ENCODE measurements around the gene HLX. TPM values are rescaled to one million over a fixed set of nuclear protein-coding genes. Genes with fewer than 3 reads are reported as not detected.

Gene HLX
- total and polyA plus RNA-seq, 2 of the 13 experiments (the other 11 are each of a cell fraction or from before 2014, with no cell fraction given): 0.30 to 0.35 TPM

DNA sequence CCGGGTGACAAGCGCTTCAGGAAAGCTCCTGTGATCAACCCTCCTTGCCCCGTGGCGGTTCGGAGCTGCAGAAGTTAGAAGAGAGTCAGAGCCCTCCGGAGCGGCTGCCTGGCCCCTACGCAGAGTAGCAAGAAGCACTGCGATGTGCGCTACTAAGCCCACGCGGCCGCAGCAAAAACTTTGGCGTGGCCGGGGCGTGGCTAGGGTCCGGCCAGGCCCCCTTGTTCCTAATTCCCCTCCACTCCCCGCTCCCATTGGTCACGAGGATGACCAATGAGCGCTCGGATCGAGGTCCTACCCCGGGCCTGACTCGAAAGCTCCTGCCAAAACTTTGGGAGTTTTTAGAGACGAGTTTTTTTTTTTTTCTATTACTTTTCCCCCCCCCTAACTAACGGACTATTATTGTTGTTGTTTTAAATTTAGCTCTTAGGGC is at the start of gene HLX (continued):
- TF ChIP-seq, protein P1, sequence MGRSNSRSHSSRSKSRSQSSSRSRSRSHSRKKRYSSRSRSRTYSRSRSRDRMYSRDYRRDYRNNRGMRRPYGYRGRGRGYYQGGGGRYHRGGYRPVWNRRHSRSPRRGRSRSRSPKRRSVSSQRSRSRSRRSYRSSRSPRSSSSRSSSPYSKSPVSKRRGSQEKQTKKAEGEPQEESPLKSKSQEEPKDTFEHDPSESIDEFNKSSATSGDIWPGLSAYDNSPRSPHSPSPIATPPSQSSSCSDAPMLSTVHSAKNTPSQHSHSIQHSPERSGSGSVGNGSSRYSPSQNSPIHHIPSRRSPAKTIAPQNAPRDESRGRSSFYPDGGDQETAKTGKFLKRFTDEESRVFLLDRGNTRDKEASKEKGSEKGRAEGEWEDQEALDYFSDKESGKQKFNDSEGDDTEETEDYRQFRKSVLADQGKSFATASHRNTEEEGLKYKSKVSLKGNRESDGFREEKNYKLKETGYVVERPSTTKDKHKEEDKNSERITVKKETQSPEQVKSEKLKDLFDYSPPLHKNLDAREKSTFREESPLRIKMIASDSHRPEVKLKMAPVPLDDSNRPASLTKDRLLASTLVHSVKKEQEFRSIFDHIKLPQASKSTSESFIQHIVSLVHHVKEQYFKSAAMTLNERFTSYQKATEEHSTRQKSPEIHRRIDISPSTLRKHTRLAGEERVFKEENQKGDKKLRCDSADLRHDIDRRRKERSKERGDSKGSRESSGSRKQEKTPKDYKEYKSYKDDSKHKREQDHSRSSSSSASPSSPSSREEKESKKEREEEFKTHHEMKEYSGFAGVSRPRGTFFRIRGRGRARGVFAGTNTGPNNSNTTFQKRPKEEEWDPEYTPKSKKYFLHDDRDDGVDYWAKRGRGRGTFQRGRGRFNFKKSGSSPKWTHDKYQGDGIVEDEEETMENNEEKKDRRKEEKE (IDR thresholded peaks at IDR 0.05): no peak
- TF ChIP-seq ZC3H4 (CRISPR knock-in tag; IDR thresholded peaks at IDR 0.05; ENCODE audit: borderline replicate concordance): no peak
- TF ChIP-seq, protein P2, sequence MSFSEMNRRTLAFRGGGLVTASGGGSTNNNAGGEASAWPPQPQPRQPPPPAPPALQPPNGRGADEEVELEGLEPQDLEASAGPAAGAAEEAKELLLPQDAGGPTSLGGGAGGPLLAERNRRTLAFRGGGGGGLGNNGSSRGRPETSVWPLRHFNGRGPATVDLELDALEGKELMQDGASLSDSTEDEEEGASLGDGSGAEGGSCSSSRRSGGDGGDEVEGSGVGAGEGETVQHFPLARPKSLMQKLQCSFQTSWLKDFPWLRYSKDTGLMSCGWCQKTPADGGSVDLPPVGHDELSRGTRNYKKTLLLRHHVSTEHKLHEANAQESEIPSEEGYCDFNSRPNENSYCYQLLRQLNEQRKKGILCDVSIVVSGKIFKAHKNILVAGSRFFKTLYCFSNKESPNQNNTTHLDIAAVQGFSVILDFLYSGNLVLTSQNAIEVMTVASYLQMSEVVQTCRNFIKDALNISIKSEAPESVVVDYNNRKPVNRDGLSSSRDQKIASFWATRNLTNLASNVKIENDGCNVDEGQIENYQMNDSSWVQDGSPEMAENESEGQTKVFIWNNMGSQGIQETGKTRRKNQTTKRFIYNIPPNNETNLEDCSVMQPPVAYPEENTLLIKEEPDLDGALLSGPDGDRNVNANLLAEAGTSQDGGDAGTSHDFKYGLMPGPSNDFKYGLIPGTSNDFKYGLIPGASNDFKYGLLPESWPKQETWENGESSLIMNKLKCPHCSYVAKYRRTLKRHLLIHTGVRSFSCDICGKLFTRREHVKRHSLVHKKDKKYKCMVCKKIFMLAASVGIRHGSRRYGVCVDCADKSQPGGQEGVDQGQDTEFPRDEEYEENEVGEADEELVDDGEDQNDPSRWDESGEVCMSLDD (CRISPR knock-in tag; IDR thresholded peaks at IDR 0.05; ENCODE audit: borderline replicate concordance): no peak
- no peak for TF ChIP-seq RXRA (CRISPR knock-in tag; IDR thresholded peaks at IDR 0.05)
- no peak for TF ChIP-seq ZMAT3 (CRISPR knock-in tag; conservative IDR thresholded peaks at IDR 0.05)
- TF ChIP-seq ZNF615 (CRISPR knock-in tag; IDR thresholded peaks at IDR 0.05; ENCODE audit: borderline replicate concordance): no peak
- no peak for TF ChIP-seq HMGA1 (CRISPR knock-in tag; conservative IDR thresholded peaks at IDR 0.05)
- no peak for TF ChIP-seq ZFX (CRISPR knock-in tag; IDR thresholded peaks at IDR 0.05; ENCODE audit: low read depth)
- TF ChIP-seq PHF5A (CRISPR knock-in tag; IDR thresholded peaks at IDR 0.05; ENCODE audit: low read depth, unreplicated experiment): no peak
- TF ChIP-seq, protein P3, sequence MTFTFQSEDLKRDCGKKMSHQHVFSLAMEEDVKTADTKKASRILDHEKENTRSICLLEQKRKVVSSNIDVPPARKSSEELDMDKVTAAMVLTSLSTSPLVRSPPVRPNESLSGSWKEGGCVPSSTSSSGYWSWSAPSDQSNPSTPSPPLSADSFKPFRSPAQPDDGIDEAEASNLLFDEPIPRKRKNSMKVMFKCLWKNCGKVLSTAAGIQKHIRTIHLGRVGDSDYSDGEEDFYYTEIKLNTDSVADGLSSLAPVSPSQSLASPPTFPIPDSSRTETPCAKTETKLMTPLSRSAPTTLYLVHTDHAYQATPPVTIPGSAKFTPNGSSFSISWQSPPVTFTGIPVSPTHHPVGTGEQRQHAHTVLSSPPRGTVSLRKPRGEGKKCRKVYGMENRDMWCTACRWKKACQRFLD (CRISPR knock-in tag; IDR thresholded peaks at IDR 0.05; ENCODE audit: borderline replicate concordance): no peak
- no peak for TF ChIP-seq ZNF598 (CRISPR knock-in tag; IDR thresholded peaks at IDR 0.05; ENCODE audit: borderline replicate concordance)
- no peak for TF ChIP-seq ZFP1 (CRISPR knock-in tag; IDR thresholded peaks at IDR 0.05)
- peak; percentile 19; the same call in 1 of the 2 replicates for TF ChIP-seq NFYC (CRISPR knock-in tag; IDR thresholded peaks at IDR 0.05)
- no peak for TF ChIP-seq MIER2 (CRISPR knock-in tag; IDR thresholded peaks at IDR 0.05)
- TF ChIP-seq, protein P4, sequence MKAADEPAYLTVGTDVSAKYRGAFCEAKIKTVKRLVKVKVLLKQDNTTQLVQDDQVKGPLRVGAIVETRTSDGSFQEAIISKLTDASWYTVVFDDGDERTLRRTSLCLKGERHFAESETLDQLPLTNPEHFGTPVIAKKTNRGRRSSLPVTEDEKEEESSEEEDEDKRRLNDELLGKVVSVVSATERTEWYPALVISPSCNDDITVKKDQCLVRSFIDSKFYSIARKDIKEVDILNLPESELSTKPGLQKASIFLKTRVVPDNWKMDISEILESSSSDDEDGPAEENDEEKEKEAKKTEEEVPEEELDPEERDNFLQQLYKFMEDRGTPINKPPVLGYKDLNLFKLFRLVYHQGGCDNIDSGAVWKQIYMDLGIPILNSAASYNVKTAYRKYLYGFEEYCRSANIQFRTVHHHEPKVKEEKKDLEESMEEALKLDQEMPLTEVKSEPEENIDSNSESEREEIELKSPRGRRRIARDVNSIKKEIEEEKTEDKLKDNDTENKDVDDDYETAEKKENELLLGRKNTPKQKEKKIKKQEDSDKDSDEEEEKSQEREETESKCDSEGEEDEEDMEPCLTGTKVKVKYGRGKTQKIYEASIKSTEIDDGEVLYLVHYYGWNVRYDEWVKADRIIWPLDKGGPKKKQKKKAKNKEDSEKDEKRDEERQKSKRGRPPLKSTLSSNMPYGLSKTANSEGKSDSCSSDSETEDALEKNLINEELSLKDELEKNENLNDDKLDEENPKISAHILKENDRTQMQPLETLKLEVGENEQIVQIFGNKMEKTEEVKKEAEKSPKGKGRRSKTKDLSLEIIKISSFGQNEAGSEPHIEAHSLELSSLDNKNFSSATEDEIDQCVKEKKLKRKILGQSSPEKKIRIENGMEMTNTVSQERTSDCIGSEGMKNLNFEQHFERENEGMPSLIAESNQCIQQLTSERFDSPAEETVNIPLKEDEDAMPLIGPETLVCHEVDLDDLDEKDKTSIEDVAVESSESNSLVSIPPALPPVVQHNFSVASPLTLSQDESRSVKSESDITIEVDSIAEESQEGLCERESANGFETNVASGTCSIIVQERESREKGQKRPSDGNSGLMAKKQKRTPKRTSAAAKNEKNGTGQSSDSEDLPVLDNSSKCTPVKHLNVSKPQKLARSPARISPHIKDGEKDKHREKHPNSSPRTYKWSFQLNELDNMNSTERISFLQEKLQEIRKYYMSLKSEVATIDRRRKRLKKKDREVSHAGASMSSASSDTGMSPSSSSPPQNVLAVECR (CRISPR knock-in tag; IDR thresholded peaks at IDR 0.05; ENCODE audit: borderline replicate concordance): 0 out of 2 replicates have a peak, but pooled peaks have one; percentile 28
- no peak for TF ChIP-seq EHMT2 (IDR thresholded peaks at IDR 0.05; ENCODE audit: borderline replicate concordance, low read depth, low read length)

All from HepG2 (cell line).